Chondrocyte (in vitro differentiated cells): ENCODE data around the gene EIF5B. TPM values are rescaled to one million over a fixed set of nuclear protein-coding genes. Genes with fewer than 3 reads are reported as not detected.
"Not testable (repeated sequence)": the region's sequence is repeated elsewhere in the genome, so short reads cannot be mapped to it uniquely, and the experiment has no call there.

Source experiments
- DNase-seq: peaks from one replicate; pipeline ENCODE4 v3.0.0; 2021; ENCODE audit warnings: mixed read lengths, low spot score
- H3K27ac Mint-ChIP-seq: one replicate; pipeline ENCODE4 v1.8.0; 2021; ENCODE audit warnings: mild to moderate bottlenecking, moderate library complexity, mixed read lengths; ENCODE audit not compliant: unreplicated experiment
- H3K27me3 Mint-ChIP-seq: 2 replicates; pipeline ENCODE4 v1.8.0; 2021; ENCODE audit warnings: low read depth, mixed read lengths
- H3K36me3 Mint-ChIP-seq: 2 replicates; pipeline ENCODE4 v1.8.0; 2021; ENCODE audit warnings: low read depth, mixed read lengths
- H3K4me1 Mint-ChIP-seq: 2 replicates; pipeline ENCODE4 v1.8.0; 2021; ENCODE audit warnings: low read depth, mild to moderate bottlenecking, mixed read lengths
- H3K4me3 Mint-ChIP-seq: one replicate; pipeline ENCODE4 v1.8.0; 2021; ENCODE audit warnings: mild to moderate bottlenecking, moderate library complexity, mixed read lengths; ENCODE audit not compliant: unreplicated experiment
- H3K9me3 Mint-ChIP-seq: 2 replicates; pipeline ENCODE4 v1.8.0; 2021; ENCODE audit warnings: low read depth, mixed read lengths
- CTCF ChIP-seq: fragments of 200-600 bp; sonication (generic); IDR thresholded peaks from 2 replicates; pipeline ENCODE4 v1.5.0; 2021; ENCODE audit warnings: antibody characterized with exemption, mild to moderate bottlenecking, moderate library complexity
- total RNA-seq: library from RNA; stranded (reverse); gene quantifications from 3 replicates; pipeline ENCODE4 v1.2.1, GENCODE V29; 2021

The EIF5B gene
- total RNA-seq, 1 donor from 2014 or later: 35.2 TPM

- no peak for DNase-seq
- no peak for TF ChIP-seq CTCF
- no peaks in the 10 kb centered on the region for H3K9me3 Mint-ChIP-seq
- H3K27ac Mint-ChIP-seq: peak overlapping the region; percentile 19
- peaks cover 16% of the 10 kb centered on the region for H3K4me1 Mint-ChIP-seq
- H3K36me3 Mint-ChIP-seq: no peaks in the 10 kb centered on the region
- no peaks in the 10 kb centered on the region for H3K27me3 Mint-ChIP-seq
- H3K4me3 Mint-ChIP-seq: no peak overlapping the region
Measured at GRCh38 chr2:99350194-99350593, 13.0 kb downstream of the EIF5B start.

GRCh38 chr2:99354070-99354469 lies 16.9 kb downstream of the EIF5B start:
- Mint-ChIP-seq H3K36me3 (no peaks in the 10 kb centered on the region), H3K27ac (no peak overlapping the region), H3K4me1 (peaks cover 16% of the 10 kb centered on the region), H3K27me3 (no peaks in the 10 kb centered on the region), H3K4me3 (no peak overlapping the region), H3K9me3 (no peaks in the 10 kb centered on the region)
- DNase-seq: no peak
- no peak for TF ChIP-seq CTCF

GRCh38 chr2:99354825-99355224 lies 17.6 kb downstream of the EIF5B start:
- H3K27me3 Mint-ChIP-seq, H3K4me3 Mint-ChIP-seq, DNase-seq, H3K27ac Mint-ChIP-seq, H3K36me3 Mint-ChIP-seq, H3K9me3 Mint-ChIP-seq: not testable (repeated sequence)
- H3K4me1 Mint-ChIP-seq: peaks cover 13% of the 10 kb centered on the region

- H3K27ac Mint-ChIP-seq: no peak overlapping the region
- H3K36me3 Mint-ChIP-seq: peaks cover 3% of the 10 kb centered on the region
- no peaks in the 10 kb centered on the region for H3K27me3 Mint-ChIP-seq
- no peak overlapping the region for H3K4me3 Mint-ChIP-seq
- no peak for DNase-seq
- no peaks in the 10 kb centered on the region for H3K9me3 Mint-ChIP-seq
- H3K4me1 Mint-ChIP-seq: peaks cover 12% of the 10 kb centered on the region
- no peak for TF ChIP-seq CTCF
Measured at GRCh38 chr2:99356853-99357252, 19.7 kb downstream of the EIF5B start.

GRCh38 chr2:99365661-99366060 lies 28.5 kb downstream of the EIF5B start:
- Mint-ChIP-seq H3K27ac (no peak overlapping the region), H3K27me3 (no peaks in the 10 kb centered on the region), H3K4me1 (no peaks in the 10 kb centered on the region), H3K36me3 (peaks cover 30% of the 10 kb centered on the region), H3K4me3 (no peak overlapping the region), H3K9me3 (no peaks in the 10 kb centered on the region)
- TF ChIP-seq CTCF: no peak
- DNase-seq: no peak

GRCh38 chr2:99368854-99369253 lies 31.7 kb downstream of the EIF5B start:
- H3K4me1 Mint-ChIP-seq, DNase-seq, H3K9me3 Mint-ChIP-seq, H3K4me3 Mint-ChIP-seq, H3K27ac Mint-ChIP-seq, H3K27me3 Mint-ChIP-seq: not testable (repeated sequence)
- peaks cover 41% of the 10 kb centered on the region for H3K36me3 Mint-ChIP-seq
